AML-193 (cell line): ENCODE data around the gene COBL.

Source experiments
- DNase-seq, 2 experiments: peaks; one replicate each; lab custom pipeline; 2025; lab: John Stamatoyannopoulos, UW

Gene COBL

GRCh38 chr7:51118628-51119027 lies 198.0 kb downstream of the COBL start:
- no peak for DNase-seq

- no peak for DNase-seq
These were observed 202.1 kb downstream of the COBL start for GRCh38 chr7:51114501-51114900.

DNA sequence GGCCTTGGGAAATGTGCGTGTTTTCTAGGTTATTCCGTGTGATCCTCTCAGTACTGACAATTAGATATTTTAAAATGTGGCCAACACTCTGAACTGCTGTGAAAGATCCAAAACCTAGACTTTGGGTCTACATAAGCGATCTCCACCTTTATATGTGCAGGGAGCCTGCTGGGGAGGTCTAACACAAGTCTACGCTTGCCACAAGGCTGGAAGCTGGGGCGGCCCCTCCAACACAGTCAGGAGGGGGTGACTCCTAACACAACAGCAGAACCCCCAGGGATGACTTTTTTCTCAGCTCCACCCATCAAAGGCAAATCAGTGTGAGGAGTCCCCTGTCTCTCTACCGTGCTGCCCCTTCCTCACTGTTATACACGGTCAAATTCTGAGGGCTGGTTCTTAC lies 202.6 kb downstream of the COBL start:
- no peak for DNase-seq

DNA sequence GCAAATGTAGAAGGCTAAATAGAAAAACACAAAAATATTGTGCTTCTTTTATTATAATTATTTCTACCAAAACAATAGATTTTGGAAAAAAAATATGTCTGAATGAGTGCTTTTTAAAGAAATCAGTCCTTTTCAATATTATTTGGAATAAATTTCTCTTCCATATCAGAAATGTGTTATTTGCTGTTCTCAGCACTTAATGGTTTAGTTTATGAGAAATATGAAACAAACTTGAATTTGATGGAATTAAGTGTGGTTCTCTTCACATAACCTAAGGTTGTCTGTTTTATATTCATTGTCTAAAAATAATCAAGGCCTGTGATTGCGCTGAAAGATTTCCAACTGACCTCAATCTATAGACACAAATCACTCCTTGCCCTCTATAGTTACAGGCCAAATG lies 203.0 kb downstream of the COBL start:
- DNase-seq = no peak

DNA sequence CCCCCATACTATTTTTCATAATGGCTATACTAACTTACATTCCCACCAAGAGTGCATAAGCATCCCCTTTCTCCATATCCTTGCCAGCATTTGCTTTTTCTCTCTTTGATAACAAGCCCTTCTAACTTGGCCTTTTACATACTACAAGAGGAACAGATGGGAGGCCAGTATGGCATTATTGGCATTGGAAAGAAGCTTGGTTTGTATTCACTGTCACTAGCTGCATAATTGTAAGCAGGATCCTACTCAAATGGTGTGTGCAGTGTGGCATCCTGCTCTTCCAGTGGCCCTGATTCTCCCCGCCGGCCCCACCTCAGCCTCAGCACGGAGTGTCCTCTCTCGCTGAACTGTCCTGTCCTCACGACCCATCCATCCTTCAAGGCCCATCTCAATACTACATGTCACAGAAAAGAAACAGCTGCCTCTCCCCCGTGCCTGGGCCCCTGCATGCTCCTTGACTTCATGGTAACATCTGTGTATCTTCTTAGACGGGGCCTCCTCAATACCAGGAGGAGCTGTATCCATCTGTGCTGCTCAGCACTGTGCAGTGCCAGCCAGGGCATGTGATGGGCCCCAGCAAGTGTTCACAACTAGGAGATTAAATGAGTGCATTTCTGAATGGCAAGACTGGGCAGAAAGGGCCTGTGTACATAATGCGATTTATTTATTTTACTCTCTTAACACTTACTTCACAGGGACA lies 205.2 kb downstream of the COBL start:
- no peak for DNase-seq

- DNase-seq = no peak
These were observed 208.5 kb downstream of the COBL start for GRCh38 chr7:51108134-51108533.

DNA sequence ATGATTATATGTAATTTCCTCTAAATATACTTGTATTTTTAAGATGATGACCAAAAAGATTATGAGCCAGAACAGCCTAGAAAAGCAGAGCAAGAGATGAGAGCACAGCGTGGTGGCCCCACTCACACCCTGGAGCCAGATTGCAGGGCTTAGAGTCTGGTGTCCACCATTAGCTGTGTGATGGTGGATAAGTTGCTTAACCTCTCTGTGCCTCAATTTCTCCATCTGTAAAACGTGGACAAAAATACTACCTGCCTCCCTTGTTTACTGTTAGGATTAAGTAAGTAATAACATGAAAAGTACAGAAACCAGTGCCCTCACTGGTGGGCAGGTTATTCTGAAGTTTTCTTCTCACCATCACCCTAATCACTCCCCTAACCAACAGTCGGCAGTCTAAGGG lies 212.3 kb downstream of the COBL start:
- DNase-seq = no peak

DNA sequence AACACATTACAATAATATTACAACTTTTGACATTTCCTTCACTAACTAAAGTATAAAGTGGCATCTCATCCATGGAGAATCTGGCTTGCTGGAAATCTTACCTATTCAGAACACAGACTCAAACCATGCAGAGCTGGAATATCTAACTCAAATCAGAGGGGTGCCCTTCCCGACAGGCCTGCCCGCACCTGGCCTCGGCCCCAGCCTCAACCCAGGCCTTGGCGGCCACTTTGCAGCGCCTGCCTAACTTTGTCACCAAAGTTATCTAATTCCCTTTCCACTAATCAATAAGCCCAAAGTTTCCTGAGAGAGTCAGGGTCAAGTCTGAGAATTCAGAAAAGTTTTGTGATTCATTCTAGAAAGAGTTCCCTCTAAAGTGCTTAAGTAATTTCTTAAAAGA lies 212.9 kb downstream of the COBL start:
- DNase-seq = no peak

GRCh38 chr7:51102828-51103227 lies 213.8 kb downstream of the COBL start:
- DNase-seq = no peak

- DNase-seq = no peak
These were observed 215.4 kb downstream of the COBL start for GRCh38 chr7:51101111-51101757.

DNA sequence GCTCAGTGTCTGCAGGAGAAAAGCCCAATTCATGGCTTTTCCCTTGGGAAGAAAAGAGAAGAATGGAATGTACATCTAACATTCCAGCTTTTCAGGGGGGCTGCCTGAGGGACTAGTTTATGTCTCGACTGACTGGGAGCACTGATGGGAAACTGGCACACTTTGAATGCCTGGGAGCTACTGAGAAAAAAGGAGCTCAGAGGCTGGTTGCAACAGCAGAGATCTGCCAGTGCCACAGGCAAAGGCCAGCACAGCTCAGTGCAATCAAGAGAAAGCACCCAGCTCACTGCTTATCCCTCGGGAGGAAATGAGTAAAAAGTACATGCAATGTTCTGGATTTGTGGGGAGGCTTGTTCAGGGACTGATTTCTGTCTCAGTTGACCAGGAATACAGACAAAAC lies 226.2 kb downstream of the COBL start:
- no peak for DNase-seq

DNA sequence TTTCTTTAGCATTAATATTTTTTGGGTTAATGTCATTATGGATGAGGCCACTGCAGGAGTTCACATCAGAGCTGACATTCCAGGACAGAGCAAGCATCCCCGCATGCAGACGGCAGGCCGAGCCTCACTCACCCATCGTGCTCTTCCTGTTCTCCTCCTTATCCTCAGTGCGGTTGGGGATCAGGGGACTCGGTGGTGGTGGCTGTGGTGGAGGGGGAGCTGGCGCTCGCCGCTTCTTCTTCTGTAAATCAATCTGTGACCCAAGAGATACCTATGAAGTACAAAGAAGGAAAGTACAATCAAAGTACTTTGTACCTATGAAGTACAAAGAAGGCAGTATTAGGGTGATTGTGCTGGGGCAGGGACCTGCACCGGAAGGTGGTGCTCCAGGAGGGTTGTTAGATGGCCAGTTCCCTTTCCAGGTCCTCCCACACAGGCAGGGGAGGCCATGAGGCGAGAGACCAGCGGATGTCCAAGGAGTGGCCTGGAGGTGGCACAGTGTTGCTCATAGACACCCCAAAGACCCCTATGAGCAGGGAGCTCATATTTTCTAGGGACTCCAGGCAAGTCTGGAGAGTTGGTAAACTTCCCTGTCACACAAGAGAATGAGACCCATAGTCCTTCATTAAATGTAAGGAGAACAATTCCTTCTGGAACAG lies 231.4 kb downstream of the COBL start:
- DNase-seq = no peak

- no peak for DNase-seq
These were observed 232.5 kb downstream of the COBL start for GRCh38 chr7:51084121-51084520.

- no peak for DNase-seq
These were observed 233.6 kb downstream of the COBL start for GRCh38 chr7:51082940-51083533.

DNA sequence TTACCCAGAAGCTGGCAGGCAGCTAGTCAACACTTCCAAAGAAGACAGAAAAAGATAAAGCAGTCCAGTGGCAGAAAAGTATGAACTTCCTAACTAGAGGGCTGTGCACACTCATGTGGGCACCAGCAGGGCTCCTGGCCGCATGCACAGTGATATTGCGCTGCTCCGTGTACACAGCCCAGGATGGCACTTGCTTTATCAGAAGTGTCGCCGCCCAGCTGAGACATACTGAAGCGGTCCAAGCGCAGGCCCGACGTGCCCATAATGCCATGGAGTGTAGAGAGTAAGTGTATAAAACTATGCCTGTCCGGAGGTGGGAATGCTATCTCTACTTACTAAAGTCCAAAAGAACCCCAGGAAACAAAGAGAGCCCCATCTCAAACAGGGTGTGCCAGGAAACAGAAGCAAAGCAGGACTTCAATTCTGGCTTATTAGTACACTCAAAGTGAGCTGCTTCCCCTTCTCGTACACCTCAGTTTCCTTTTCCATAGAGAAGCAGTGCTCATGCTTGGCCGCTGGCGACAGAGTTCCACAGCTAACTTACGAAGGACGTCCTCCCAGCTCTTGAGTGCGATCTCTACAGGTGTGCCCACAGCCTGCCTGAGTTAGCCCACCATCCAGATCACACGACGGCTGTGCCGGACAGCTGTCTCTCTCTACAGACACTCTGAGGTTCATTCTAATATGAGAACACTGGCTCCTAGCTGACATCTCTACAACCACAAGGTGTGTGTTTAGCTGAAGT lies 234.3 kb downstream of the COBL start:
- DNase-seq = no peak

DNA sequence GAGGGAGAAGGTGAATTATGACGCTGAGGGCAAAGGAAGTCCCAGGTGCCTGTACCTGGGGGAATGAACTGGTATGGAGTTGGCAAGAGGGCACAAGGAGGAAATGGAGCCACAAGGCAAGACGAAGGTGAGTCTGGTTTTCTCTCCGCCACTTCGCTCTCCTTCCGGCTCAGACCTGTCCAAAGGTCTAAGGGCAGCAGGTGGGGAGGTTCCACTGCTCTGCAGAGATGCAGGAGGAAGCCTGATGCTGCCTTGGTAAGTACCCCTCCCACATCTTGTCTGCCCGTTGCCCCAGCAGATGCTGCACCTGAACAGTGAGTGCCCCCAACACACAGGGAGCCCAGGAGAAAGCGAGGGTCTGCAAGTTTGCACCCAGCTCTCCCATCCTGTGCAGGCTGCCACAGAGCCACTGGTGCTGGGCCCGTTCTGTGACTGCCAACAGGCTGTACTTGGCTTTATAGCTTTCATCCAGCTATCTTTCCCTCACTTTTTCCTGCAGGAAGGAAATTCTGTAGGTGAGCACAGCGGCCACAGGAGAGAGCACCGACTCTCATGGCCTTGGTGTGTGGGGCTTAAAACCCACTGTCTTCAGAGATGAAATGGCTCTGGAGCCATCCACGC lies 235.2 kb downstream of the COBL start:
- no peak for DNase-seq

DNA sequence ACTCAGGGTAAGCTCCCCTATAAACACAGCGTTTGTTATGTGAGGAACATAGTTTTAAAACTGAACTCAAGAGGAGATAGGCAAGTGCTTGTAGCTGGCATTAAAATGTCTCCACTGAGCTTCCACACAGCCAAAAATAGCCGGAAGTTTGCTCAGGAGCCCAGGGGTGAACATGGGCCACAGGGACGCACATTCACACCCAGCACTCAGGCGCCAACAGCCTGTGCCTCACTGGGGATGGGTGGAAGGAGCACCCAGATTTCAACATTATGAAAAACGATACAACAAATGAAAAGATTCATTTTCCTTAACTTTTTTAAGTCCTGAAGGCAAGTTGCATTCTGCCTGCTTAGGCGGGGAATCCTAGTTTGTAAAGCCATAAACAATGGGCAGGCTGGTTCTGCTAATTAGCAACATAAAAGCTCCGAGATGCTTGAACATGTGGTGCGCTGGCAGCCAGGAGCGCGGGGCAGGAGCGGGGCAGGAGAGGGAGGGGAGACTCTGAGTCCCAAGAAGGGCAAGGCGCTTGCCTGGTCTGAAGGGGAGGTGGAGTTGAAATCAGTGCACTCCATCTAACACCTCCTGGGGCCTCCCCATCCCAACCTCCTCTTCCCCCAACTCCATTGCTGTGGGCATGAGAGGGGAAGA lies 235.9 kb downstream of the COBL start:
- no peak for DNase-seq

DNA sequence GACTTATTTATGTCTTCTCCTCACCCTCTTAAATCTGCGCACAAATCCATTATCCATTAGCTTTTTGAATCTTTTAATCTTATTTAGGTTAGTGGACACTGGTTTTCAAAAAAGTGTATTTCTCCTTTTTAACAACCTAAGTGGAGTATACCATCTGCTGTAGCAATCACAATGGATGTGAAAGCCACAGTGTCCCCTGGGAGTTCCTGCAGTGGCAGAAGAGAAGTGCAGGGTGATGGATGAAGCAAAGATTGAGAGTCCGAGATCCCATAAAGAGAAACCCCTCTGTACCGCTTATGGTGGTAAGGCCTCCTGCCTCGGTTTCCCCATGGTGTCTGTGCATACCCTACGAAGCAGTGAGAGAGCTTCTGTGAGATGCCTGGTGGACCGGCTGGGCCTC lies 236.4 kb downstream of the COBL start:
- no peak for DNase-seq

GRCh38 chr7:51079494-51079893 lies 237.1 kb downstream of the COBL start:
- DNase-seq = no peak

GRCh38 chr7:51078653-51079052 lies 238.0 kb downstream of the COBL start:
- no peak for DNase-seq

GRCh38 chr7:51077987-51078370 lies 238.6 kb downstream of the COBL start:
- no peak for DNase-seq
